ENCODE measurements around the gene PHF19.

The PHF19 gene

GRCh38 chr9:120912958-120913646 is 36.1 kb upstream of the PHF19 start:
- DNase-seq (ENCODE audit: low read depth) = no peak
- no peak for TF ChIP-seq CTCF (conservative IDR thresholded peaks at IDR 0.05; ENCODE audit: low read depth, low read length)
- no peak overlapping the region for H3K4me3 ChIP-seq (ENCODE audit: low read length)

GRCh38 chr9:120911295-120911837 is 34.4 kb upstream of the PHF19 start:
- H3K4me3 ChIP-seq (ENCODE audit: low read length) = no peak overlapping the region
- no peak for TF ChIP-seq CTCF (conservative IDR thresholded peaks at IDR 0.05; ENCODE audit: low read depth, low read length)
- no peak for DNase-seq (ENCODE audit: low read depth)

GRCh38 chr9:120910643-120911042 is 33.7 kb upstream of the PHF19 start:
- no peak for TF ChIP-seq CTCF (conservative IDR thresholded peaks at IDR 0.05; ENCODE audit: low read depth, low read length)
- DNase-seq (ENCODE audit: low read depth) = no peak
- H3K4me3 ChIP-seq (ENCODE audit: low read length) = no peak overlapping the region

GRCh38 chr9:120909904-120910303 is 32.9 kb upstream of the PHF19 start:
- DNase-seq (ENCODE audit: low read depth) = no peak
- H3K4me3 ChIP-seq (ENCODE audit: low read length) = no peak overlapping the region
- no peak for TF ChIP-seq CTCF (conservative IDR thresholded peaks at IDR 0.05; ENCODE audit: low read depth, low read length)

GRCh38 chr9:120905315-120906164 is 28.6 kb upstream of the PHF19 start:
- no peak overlapping the region for H3K4me3 ChIP-seq (ENCODE audit: low read length)
- TF ChIP-seq CTCF (conservative IDR thresholded peaks at IDR 0.05; ENCODE audit: low read depth, low read length) = no peak
- DNase-seq (ENCODE audit: low read depth) = no peak

GRCh38 chr9:120904978-120905301 is 28.0 kb upstream of the PHF19 start:
- H3K4me3 ChIP-seq (ENCODE audit: low read length) = no peak overlapping the region
- TF ChIP-seq CTCF (conservative IDR thresholded peaks at IDR 0.05; ENCODE audit: low read depth, low read length) = no peak
- DNase-seq (ENCODE audit: low read depth) = no peak
